ENCODE data around the gene SMIM5.

GRCh38 chr17:75596320-75597087, 36.7 kb upstream of the SMIM5 start:
- TF ChIP-seq CTCF (conservative IDR thresholded peaks at IDR 0.05; ENCODE audit: low read length) (no peak), EZH2phosphoT487 (IDR thresholded peaks at IDR 0.05; ENCODE audit: borderline replicate concordance, low read depth, low read length) (no peak)

All from OCI-LY7 (cell line).